ENCODE results near the gene FAM120AOS. TPM values are rescaled to one million over a fixed set of nuclear protein-coding genes. Genes with fewer than 3 reads are reported as not detected.

FAM120AOS gene
- total RNA-seq, 1 donor from 2014 or later = 39.0 TPM

GRCh38 chr9:93434056-93434455 is 19.3 kb downstream of the FAM120AOS start:
- peaks cover 5% of the 10 kb centered on the region for H3K9me3 Mint-ChIP-seq
- H3K4me1 Mint-ChIP-seq = peaks cover 8% of the 10 kb centered on the region
- H3K36me3 Mint-ChIP-seq = peaks cover 1% of the 10 kb centered on the region
- H3K27ac Mint-ChIP-seq = no peak overlapping the region
- no peak for DNase-seq (ENCODE audit: low spot score in 2 of 2, unreplicated experiment in 2 of 2)
- no peaks in the 10 kb centered on the region for H3K27me3 Mint-ChIP-seq (ENCODE audit: low read depth)
- TF ChIP-seq, protein P1, sequence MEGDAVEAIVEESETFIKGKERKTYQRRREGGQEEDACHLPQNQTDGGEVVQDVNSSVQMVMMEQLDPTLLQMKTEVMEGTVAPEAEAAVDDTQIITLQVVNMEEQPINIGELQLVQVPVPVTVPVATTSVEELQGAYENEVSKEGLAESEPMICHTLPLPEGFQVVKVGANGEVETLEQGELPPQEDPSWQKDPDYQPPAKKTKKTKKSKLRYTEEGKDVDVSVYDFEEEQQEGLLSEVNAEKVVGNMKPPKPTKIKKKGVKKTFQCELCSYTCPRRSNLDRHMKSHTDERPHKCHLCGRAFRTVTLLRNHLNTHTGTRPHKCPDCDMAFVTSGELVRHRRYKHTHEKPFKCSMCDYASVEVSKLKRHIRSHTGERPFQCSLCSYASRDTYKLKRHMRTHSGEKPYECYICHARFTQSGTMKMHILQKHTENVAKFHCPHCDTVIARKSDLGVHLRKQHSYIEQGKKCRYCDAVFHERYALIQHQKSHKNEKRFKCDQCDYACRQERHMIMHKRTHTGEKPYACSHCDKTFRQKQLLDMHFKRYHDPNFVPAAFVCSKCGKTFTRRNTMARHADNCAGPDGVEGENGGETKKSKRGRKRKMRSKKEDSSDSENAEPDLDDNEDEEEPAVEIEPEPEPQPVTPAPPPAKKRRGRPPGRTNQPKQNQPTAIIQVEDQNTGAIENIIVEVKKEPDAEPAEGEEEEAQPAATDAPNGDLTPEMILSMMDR (IDR thresholded peaks at IDR 0.05; ENCODE audit: unreplicated experiment) = no peak
- no peak overlapping the region for H3K4me3 Mint-ChIP-seq

GRCh38 chr9:93432964-93433363 is 20.4 kb downstream of the FAM120AOS start:
- H3K9me3 Mint-ChIP-seq = peaks cover 5% of the 10 kb centered on the region

DNA sequence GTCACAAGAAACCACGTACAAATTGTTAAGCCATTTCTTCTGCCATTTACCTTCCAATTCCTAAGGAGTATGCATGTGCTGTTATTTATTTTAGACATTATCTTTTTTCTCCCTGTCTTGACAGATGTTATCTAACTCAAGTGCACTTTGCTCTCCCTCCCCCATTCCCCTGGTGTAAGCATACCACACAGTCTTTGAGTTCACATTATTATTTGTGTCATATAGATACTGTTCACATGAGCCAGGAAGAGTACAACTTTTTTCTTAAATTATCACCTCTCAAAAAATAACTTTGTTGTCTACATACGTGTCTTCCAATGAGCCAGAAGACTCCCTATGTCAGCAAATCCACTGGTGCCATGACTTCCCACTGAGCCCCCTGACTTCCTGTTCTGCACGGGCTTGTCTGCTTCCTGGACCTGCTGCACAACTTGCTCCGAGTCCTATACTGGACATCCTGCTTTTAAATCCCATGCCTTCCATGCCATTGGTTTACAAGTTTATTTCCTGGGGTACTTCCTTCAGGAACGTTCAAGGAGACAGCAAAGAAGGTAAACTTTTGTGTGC is 21.8 kb downstream of the FAM120AOS start:
- Mint-ChIP-seq H3K9me3 (peaks cover 14% of the 10 kb centered on the region), H3K4me1 (peaks cover 8% of the 10 kb centered on the region), H3K4me3 (no peak overlapping the region), H3K27ac (peak overlapping the region; percentile 11), H3K27me3 (ENCODE audit: low read depth) (no peaks in the 10 kb centered on the region), H3K36me3 (peaks cover 1% of the 10 kb centered on the region)
- DNase-seq (ENCODE audit: low spot score in 2 of 2, unreplicated experiment in 2 of 2) = no peak
- TF ChIP-seq, protein P1 (IDR thresholded peaks at IDR 0.05; ENCODE audit: unreplicated experiment) = no peak

More at GRCh38 chr9:93432964-93433363, 20.4 kb downstream of the FAM120AOS start:
- H3K4me1 Mint-ChIP-seq = peaks cover 8% of the 10 kb centered on the region
- H3K4me3 Mint-ChIP-seq = no peak overlapping the region
- H3K36me3 Mint-ChIP-seq = peaks cover 1% of the 10 kb centered on the region
- TF ChIP-seq, protein P1 (IDR thresholded peaks at IDR 0.05; ENCODE audit: unreplicated experiment) = no peak
- H3K27me3 Mint-ChIP-seq (ENCODE audit: low read depth) = no peaks in the 10 kb centered on the region
- DNase-seq (ENCODE audit: low spot score in 2 of 2, unreplicated experiment in 2 of 2) = no peak
- no peak overlapping the region for H3K27ac Mint-ChIP-seq

DNA sequence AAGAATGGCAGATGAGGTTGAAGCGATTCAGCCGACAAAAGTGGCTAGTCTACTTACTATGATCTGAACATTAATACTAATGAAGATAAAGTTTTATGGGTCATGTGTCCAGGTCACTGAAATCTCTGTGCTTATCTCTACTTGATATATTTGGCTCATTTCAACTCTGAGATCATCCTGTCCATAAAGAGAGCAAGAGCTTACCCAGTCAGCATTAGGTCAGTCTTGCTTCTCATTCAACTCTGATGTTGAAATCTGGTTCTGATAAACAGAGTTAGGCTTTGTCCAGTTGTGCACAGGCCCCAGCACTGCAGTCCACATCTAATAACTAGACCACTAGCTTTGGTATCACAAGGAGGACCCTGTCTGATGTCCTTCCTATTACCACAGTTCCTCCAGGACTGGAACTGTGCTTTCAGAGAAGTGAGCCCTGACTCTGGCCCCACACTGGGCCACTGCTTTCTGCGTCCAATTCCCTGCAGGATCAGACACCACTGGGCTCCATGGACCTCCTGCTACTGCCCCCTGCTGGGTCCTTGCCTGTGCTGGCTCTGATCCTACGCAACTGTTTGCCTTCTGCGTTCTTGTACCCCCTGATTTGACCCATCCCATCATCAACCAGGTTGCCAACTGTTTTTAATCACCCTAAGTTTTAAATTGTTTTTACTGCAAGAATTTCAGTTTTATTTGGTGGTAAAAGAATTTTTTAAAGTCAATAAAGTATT is 25.6 kb downstream of the FAM120AOS start:
- Mint-ChIP-seq H3K9me3 (peaks cover 31% of the 10 kb centered on the region), H3K27me3 (ENCODE audit: low read depth) (no peaks in the 10 kb centered on the region), H3K36me3 (peaks cover 4% of the 10 kb centered on the region), H3K4me1 (peaks cover 13% of the 10 kb centered on the region), H3K4me3 (no peak overlapping the region), H3K27ac (no peak overlapping the region)
- no peak for DNase-seq (ENCODE audit: low spot score in 2 of 2, unreplicated experiment in 2 of 2)
- TF ChIP-seq, protein P1 (IDR thresholded peaks at IDR 0.05; ENCODE audit: unreplicated experiment) = no peak

GRCh38 chr9:93422977-93423616 is 30.3 kb downstream of the FAM120AOS start:
- Mint-ChIP-seq H3K4me1 (peaks cover 4% of the 10 kb centered on the region), H3K36me3 (peaks cover 7% of the 10 kb centered on the region), H3K27ac (no peak overlapping the region), H3K9me3 (peaks cover 39% of the 10 kb centered on the region), H3K27me3 (ENCODE audit: low read depth) (no peaks in the 10 kb centered on the region), H3K4me3 (no peak overlapping the region)
- no peak for DNase-seq (ENCODE audit: low spot score in 2 of 2, unreplicated experiment in 2 of 2)
- TF ChIP-seq, protein P1 (IDR thresholded peaks at IDR 0.05; ENCODE audit: unreplicated experiment) = no peak

All from mesothelial cell of epicardium (in vitro differentiated cells).